Caki2 (cell line): Measurements from ENCODE around the gene IRF9. TPM values are rescaled to one million over a fixed set of nuclear protein-coding genes. Genes with fewer than 3 reads are reported as not detected.

Source experiments
- DNase-seq: peaks from one replicate; pipeline ENCODE4 v3.0.0-alpha.2; 2015; ENCODE audit warnings: low read depth
- in situ Hi-C: cut with HindIII; loops from 2 replicates; pipeline ENCODE4 v1.10.0; 2016; ENCODE audit warnings: low sequenced_read_pairs, low pct_unique_long_range_greater_than_20kb, mixed read lengths
- total RNA-seq: library from RNA; depleted of rRNA; stranded (reverse); fragments of >200 nt; shearing (Covaris generic); gene quantifications from 2 replicates; pipeline ENCODE4 v1.2.3, GENCODE V29; 2014; ENCODE audit warnings: low replicate concordance

The IRF9 gene
- total RNA-seq, 1 experiment from 2014 or later: 36.1 TPM

DNA sequence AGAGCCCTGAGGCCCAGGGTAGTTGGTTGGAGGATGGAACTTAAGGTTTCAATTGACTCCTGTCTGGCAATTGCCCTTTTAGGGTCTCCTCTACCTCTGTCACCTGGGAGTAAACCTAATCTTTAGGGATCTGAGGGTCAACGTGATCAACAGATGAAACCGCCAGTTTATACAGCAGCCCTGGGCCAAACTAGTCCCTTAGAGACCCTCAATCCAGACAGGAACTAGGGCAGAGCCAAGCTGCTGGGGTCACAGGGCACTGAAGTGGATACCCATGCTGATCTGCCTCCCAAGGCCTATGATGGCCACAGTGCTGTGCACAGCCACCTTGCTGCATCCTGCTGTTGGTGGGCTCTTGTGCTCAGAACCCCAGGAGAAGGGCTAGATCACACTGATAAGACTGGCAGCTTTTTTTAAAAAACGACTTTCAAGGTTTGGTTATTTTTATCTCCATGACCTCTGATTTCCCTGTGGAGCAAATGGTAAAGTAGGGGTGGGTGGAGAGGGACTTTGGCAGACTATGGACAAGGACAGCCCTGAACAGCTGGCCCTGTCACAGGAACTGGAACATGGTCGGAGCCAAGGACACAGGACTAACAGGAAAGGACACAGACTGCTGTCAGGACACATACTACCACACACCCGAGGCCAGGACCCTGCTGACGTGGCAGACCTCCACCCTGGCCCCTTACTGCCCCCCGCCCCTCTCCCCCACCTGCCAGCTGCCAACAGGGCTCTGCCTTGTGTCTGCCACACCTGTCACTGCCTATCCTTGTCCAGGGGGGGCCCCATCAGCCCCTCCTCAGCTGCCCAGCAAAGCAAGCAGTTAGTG is 30.1 kb upstream of the IRF9 start:
- no peak for DNase-seq
- in situ Hi-C loops: no loop called here

DNA sequence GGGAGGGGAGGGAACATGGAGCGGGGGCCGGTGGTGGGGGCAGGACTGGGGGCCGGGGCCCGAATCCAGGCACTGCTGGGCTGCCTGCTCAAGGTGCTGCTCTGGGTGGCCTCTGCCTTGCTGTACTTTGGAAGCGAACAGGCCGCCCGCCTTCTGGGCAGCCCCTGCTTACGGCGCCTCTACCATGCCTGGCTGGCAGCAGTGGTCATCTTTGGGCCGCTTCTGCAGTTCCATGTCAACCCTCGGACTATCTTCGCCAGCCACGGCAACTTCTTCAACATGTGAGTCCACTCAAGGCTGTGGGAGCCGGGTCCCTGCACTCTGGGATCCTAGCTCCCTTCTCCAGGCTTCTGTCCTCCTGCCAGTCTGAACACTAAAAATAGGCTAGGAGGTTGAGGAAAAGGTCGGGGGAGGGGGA is 29.5 kb upstream of the IRF9 start:
- in situ Hi-C loops: no loop called here
- DNase-seq: no peak

DNA sequence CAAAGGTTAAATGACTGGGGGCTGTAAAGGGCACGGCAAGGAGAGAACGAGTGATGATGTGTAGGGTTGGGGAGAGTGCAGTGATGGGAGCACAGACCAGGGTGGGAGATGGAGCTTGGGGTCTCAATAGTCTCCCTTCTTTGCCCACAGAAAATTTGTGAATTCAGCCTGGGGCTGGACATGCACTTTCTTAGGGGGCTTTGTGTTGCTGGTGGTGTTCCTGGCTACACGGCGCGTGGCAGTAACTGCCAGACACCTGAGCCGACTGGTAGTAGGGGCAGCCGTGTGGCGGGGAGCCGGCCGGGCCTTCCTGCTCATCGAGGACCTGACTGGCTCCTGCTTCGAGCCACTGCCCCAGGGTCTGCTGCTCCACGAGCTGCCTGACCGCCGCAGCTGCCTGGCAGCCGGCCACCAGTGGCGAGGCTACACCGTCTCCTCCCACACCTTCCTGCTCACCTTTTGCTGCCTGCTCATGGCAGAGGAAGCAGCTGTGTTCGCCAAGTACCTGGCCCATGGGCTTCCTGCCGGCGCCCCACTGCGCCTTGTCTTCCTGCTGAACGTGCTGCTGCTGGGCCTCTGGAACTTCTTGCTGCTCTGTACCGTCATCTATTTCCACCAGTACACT is 28.9 kb upstream of the IRF9 start:
- no peak for DNase-seq
- in situ Hi-C loops: no loop called here

DNA sequence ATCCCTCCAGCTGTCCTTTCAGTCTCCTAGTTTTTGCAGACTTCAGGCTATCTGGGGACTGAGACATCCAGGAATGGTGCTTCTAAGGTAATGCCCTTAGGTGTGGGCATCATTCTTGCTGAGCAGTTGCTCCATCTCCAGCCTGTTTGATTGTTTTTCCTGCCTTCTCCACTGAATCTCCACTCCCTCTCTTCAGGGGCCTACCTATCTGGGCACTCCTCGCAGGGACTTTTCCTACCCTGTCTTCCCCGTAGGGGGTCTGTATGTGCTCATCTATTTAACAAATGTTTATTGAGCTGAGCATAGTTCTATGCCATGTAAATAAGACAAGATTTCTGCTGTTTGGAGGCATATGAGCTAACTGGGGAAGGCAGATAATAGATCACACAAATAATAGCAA is 28.1 kb upstream of the IRF9 start:
- DNase-seq: no peak
- in situ Hi-C loops: no loop called here

DNA sequence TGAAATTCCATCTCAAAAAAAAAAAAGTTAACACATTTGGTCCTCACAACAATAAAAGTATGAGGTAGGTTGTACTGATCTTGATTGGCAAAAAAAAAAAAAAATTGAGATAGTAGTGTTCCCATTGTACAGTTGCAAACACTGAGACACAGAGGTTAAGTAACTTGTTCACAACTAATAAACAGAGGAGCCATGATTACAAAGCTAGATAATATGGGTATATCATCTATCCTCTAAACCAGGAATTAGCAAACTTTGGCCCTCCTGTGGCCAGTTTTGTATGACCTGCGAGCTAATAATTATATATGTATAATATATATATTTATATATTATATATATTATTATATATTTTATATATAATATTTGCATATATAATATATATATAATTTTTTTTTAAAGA is 27.3 kb upstream of the IRF9 start:
- in situ Hi-C loops: no loop called here
- DNase-seq: no peak

DNA sequence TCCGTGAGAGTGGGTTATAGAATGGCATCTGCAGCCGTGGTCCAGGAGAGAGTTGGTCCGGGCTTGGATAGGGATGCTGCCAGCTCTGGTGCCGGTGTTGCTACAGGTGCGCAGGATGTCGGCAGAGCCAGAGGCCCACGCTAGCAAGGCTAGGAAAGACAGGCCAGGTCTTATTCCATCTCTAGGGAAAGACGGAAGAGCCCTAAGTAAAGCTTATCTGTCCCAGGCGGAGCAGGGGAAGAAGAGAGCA is 25.6 kb upstream of the IRF9 start:
- in situ Hi-C loops: no loop called here
- DNase-seq: no peak

DNA sequence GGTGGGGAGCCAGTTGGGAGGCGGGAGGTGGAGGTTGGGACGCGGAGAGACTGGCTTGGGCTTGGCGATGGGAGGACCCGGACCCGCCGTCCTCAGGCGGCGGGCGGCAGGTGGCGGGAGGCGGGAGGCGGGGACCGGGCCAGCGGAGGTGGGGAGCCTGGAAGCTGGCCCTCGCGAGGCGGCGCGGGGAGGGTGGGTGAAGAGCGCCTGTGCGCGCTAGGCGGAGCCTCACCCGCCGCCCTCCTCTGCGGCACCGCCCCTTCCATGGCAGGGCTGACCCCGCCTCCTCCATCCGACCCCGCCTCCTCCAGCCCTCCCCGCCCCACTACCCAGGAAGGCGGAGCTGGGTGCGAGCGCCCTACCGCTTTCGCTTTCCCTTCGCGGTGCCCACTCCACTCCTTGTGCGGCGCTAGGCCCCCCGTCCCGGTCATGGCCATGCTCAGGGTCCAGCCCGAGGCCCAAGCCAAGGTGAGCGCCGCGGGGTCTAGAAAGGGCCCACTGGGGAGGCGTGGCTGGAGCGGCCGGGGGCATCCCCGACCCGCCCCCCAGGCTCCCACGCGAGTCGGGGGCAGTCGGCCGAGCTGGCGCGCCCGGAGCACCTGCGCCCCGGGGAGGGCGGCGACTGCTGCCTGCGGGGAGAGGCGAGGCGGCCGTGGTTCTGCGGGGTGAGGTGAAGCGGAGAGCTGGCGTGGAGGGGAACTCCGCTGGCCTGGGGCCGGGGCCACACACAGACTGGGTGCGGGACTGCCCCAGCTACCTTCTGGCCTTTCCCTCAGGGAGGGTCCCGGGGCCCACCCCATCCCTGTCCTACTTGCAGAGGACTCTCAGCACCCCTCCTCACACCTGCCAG is 25.0 kb upstream of the IRF9 start, which contains the start of gene PSME1:
Gene PSME1, plus strand, starts transcription at position 361 of the 850 bp plus-strand sequence. Its CDS starts 69 bp downstream, at position 430.
- in situ Hi-C loops: no loop called here
- DNase-seq: peak; percentile 80

DNA sequence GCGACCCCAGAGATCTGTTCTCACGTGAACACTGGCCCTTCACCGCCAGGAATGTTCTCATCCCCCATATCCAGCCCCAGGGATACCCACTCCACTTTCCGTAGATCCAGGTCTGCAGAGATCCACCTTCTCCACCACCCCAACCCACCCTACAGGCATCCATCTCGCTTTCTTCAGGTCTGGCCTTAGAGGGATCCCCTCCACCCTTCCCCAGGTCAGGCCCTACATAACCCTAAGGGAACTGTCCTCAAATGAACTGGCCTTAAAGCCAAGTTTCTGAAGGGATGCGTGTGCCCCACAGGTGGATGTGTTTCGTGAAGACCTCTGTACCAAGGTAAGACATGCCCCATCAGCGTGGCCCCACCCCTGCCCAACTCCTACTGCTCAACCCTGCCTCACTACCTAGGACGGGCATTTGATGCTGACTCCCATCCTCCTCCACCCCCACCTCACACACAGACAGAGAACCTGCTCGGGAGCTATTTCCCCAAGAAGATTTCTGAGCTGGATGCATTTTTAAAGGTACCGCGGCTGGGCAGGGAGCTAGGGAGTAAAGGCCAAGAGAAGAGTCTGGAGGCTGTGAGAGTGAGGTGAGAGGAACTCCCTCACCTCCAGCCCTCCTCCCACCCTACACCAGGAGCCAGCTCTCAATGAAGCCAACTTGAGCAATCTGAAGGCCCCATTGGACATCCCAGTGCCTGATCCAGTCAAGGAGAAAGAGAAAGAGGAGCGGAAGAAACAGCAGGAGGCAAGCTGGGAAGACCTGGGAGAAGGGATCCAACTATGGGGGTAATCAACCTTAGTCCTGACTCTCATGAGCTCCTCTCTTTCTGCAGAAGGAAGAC is 24.2 kb upstream of the IRF9 start:
- in situ Hi-C loops: no loop called here
- DNase-seq: no peak

DNA sequence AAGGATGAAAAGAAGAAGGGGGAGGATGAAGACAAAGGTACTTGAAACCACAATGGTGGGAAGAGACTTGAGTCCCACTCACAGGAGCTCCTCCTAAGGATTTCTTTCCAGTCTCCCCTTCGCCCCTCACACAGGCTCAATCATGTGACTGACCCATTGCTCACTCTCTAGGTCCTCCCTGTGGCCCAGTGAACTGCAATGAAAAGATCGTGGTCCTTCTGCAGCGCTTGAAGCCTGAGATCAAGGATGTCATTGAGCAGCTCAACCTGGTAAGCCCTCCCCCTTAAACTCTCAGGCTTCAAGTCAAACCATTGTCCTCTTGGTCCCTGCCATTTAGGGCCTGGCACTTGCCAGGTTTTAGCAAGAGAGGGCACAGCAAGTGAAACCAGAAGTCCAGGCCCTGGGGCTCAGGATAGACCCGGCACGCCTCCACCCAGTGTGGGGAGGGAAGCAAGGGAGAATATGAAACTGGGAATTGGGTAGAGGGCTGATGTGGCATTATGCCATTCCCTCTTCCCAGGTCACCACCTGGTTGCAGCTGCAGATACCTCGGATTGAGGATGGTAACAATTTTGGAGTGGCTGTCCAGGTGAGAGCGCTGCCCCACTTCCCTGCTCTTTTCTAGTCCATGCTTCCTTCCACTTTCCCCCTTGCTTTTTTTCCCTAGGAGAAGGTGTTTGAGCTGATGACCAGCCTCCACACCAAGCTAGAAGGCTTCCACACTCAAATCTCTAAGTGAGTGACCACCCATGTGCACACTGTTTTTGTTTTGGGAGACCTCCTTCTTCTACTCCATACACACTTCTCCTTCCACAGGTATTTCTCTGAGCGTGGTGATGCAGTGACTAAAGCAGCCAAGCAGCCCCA is 23.3 kb upstream of the IRF9 start:
- in situ Hi-C loops: no loop called here
- no peak for DNase-seq

DNA sequence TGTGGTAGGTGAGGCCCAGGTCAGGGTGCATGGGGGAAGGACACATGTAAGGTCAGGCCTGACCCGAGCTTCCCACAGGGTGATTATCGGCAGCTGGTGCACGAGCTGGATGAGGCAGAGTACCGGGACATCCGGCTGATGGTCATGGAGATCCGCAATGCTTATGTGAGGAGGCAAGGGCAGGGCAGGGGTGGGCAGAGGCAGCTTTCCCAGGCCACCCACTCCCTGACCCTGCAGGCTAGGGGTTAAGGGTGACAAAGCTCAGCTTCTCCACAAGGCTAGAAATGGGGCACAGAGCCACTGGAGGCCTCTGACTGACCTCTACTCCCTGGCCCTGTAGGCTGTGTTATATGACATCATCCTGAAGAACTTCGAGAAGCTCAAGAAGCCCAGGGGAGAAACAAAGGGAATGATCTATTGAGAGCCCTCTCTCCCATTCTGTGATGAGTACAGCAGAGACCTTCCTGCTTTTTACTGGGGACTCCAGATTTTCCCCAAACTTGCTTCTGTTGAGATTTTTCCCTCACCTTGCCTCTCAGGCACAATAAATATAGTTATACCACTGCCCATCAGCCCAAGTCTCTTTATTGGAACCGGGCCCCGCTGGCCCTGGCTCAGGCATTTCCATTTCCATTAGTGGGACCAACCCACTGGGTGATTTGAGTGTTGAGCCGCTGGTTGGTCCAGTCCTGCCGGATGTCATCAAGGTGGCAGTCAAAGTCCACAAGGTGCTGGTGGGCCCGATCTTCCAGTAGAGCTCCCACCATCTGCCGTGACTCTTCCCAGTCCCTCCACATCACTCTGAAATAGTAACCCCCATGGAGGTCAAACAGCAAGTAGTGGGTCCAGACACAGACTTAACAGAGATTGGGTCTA is 22.4 kb upstream of the IRF9 start:
- in situ Hi-C loops: no loop called here
- no peak for DNase-seq

DNA sequence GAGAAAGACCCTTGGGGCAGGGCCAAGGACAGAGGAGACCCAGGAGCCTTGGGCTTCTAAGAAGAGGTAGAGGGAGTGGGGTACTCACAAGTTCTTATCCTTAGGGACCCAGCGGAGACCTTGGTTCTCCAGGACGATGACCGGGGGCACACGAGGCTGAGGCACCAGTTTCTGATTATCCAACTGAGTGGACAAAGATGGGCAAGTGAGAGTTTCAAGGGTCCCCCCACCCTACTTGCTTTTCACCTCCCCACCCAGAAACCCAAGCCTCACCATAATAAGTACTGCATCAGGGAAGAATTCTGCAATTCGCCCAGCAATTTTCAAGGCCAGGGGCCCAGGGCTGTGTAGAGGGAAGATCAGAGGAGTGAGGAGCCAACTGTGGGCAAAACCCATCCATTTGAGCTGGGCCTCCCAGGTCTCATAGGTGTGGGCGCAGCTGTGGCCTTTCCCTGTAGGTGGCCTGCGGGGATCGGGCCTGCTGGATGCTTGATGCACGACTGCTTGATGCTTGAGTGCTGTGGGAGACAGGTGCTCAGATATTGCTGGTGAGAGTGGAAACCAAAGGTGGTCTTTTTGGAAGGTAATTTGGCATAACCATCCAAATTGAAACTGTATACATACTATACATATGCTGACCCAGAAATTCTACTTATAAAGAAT is 21.7 kb upstream of the IRF9 start:
- DNase-seq: no peak
- in situ Hi-C loops: no loop called here

DNA sequence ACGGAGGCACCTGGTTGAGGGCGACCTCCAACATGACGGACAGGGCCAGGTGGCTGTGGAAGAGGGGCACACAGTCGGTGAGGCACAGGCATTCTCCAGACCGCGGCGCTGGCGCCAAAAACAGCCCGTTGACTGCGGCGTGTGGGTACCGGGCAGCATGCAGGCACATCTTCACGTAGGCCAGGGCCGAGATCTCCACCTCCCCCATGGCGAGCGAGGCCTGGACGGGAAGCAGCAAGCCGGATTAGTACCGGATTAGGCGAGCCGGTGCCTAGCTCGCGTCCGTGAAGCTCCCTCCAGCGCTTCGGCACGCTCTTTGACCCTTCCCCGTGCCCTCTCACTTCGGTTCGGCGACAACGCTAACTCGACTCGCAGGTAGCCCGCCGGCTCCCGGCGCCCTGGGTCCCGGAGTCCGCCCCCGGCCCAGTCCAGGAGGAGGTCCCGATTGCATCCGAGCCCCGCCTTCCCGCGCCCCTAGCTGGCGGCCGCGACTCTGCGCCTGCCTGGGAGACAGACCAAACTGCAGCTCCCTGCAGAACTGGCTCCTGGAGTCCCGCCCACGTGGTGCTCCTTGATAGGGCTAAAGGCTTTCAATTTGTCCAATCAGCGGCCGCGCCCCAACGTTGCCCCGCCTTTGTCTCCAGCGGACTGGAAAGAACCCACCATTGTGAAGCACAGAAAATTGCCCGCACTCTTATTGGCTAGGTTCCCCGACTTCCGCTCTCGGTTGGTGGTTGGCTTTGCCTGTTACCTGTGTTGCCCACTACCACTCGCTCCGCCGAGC is 19.8 kb upstream of the IRF9 start, which contains the start of gene EMC9:
Gene EMC9, minus strand, starts transcription at position 495 of the 784 bp plus-strand sequence. Its CDS starts 287 bp downstream, at position 208.
- in situ Hi-C loops: no loop called here

DNA sequence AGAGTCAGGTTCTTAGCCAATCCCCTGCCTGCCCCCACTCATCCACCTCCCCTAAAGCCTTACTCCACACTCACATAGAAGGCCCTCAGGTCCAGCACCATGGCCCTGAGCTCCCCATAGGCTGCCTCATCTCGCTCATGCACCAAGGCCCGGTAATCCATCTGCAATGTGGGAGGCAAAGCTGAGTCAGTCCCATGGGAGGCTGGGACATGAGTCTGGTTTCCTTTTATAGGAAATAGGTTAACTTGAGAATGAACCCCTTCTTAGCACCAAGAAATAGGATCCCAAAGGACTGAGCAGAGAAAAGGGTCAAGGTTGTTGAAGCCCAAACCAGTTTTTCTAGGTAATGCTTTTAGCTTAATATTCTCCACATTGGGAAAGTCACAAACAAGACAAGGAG is 17.6 kb upstream of the IRF9 start:
- in situ Hi-C loops: no loop called here
- DNase-seq: no peak

More for the DNA sequence above, 19.8 kb upstream of the IRF9 start, which contains the start of gene EMC9:
- peak; percentile 97 for DNase-seq

DNA sequence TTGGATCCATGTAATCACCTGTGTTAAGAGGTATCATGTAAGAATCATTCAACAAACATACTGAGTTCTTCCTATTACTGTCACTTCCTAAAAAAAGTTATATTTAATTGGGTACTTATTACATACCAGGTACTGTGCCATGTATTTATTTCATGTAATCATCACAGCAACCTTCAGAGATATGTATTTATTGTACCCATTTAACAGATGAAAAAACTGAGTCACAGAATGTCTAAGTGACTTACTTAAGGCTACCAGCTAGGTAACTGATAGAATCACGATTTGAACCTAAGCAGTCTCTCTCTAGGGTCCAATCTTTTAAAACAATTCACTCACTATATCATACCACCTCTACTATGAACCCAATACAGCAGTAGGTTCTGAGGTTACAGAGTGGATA is 16.6 kb upstream of the IRF9 start:
- no peak for DNase-seq
- in situ Hi-C loops: no loop called here

DNA sequence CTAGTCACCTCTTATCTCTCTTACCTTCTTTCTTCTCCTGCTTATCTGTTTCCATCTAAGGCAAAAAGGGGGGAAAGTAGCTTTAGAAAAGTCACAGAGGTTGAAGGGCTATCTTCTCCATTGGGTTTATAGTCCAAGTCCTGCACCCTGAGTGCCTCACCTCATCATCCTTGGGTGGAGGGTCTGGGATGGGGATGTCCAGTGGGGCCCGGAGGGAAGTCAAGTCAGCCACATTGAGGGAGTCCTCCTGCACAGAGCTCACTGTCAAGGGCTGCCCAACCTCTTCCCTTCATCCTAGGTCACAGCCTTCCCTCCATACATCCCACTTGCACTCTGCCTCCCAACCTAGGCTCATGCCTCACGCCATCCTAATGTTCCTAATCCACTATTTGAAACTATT is 15.8 kb upstream of the IRF9 start:
- DNase-seq: no peak
- in situ Hi-C loops: no loop called here
